ENCODE results near the gene BAIAP3.

The BAIAP3 gene

GRCh38 chr16:1393613-1394176 lies 60.2 kb downstream of the BAIAP3 start:
- TF ChIP-seq CTCF (conservative IDR thresholded peaks at IDR 0.05; ENCODE audit: low read depth, low read length), result no peak
- no peak overlapping the region for H3K4me3 ChIP-seq (ENCODE audit: low read length)
- DNase-seq (ENCODE audit: low read depth), result no peak

- H3K4me3 ChIP-seq (ENCODE audit: low read length), result no peak overlapping the region
- no peak for DNase-seq (ENCODE audit: low read depth)
- TF ChIP-seq CTCF (conservative IDR thresholded peaks at IDR 0.05; ENCODE audit: low read depth, low read length), result no peak
These were observed 61.0 kb downstream of the BAIAP3 start for GRCh38 chr16:1394367-1394951.

- no peak overlapping the region for H3K4me3 ChIP-seq (ENCODE audit: low read length)
- no peak for DNase-seq (ENCODE audit: low read depth)
- TF ChIP-seq CTCF (conservative IDR thresholded peaks at IDR 0.05; ENCODE audit: low read depth, low read length), result no peak
These were observed 62.1 kb downstream of the BAIAP3 start for GRCh38 chr16:1395444-1396031.

- no peak overlapping the region for H3K4me3 ChIP-seq (ENCODE audit: low read length)
- DNase-seq (ENCODE audit: low read depth), result no peak
- TF ChIP-seq CTCF (conservative IDR thresholded peaks at IDR 0.05; ENCODE audit: low read depth, low read length), result no peak
These were observed 64.3 kb downstream of the BAIAP3 start for GRCh38 chr16:1397779-1398178.

- no peak for TF ChIP-seq CTCF (conservative IDR thresholded peaks at IDR 0.05; ENCODE audit: low read depth, low read length)
- no peak for DNase-seq (ENCODE audit: low read depth)
- H3K4me3 ChIP-seq (ENCODE audit: low read length), result no peak overlapping the region
These were observed 64.9 kb downstream of the BAIAP3 start for GRCh38 chr16:1398351-1398750.
